ENCODE results near the gene PRC1.

- no peak for TF ChIP-seq CTCF (IDR thresholded peaks at IDR 0.05)
- TF ChIP-seq POLR2A (IDR thresholded peaks at IDR 0.05) = no peak
Observed at GRCh38 chr15:90921887-90922286, 72.4 kb downstream of the PRC1 start.

Measured in sigmoid colon (tissue), 3 donors.